HG02885 (cell line): ENCODE results near the gene SLC7A8.
"Not testable (repeated sequence)": the region's sequence is repeated elsewhere in the genome, so short reads cannot be mapped to it uniquely, and the experiment has no call there.

Experiments
- ATAC-seq: cut with Tn5 transposase; IDR thresholded peaks from one replicate; pipeline ENCODE4 v1.9.1; 2021; ENCODE audit warnings: mild to moderate bottlenecking; ENCODE audit not compliant: unreplicated experiment, poor library complexity

The SLC7A8 gene

DNA sequence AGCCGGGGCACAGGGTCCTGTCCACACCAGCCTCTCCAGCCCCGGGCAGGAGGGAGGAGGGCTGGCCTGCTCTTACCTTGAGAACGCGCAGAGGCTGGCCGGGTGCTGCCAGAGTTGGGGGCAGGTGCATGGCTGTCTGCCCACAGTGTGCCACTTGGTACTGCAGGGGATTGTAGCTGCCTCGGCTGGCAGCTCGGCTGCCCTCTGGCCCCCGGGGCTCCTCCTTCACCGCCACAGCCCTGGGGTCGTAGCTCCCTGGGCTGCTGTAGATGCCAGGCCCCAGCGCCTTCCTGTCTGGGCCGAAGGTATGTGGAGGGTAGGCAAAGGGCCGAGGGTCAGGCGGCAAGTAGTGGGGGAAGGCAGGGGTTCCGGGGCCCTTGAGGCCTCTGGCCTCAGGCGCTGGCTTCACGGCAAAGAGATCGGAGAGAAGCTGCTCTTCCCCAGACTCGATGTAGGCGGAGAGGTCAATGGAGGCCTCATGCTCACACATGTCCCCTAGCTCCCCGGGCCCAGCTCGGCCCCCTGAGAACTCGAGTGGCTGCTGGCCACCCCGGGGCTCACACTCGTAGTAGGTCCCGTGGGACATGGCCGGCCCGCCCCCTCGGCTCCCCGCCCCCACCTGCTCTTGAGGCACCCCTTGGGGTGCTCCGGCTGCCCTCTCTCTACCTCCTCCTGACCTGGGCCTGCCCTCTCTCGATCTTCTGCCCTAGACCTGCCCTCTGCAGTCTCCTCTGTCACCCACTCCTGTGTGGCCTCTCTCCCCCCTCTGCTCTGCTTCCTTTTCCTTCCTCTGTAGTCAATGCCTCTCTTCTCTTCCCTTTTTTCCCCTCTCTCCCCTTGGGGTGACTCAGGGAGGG, 64.7 kb downstream of the SLC7A8 start, which contains the start of gene CEBPE:
Gene CEBPE (minus strand): TSS at position 750 of the 857 bp plus-strand sequence. CDS start 164 bp downstream, at position 586.
- no peak for ATAC-seq

DNA sequence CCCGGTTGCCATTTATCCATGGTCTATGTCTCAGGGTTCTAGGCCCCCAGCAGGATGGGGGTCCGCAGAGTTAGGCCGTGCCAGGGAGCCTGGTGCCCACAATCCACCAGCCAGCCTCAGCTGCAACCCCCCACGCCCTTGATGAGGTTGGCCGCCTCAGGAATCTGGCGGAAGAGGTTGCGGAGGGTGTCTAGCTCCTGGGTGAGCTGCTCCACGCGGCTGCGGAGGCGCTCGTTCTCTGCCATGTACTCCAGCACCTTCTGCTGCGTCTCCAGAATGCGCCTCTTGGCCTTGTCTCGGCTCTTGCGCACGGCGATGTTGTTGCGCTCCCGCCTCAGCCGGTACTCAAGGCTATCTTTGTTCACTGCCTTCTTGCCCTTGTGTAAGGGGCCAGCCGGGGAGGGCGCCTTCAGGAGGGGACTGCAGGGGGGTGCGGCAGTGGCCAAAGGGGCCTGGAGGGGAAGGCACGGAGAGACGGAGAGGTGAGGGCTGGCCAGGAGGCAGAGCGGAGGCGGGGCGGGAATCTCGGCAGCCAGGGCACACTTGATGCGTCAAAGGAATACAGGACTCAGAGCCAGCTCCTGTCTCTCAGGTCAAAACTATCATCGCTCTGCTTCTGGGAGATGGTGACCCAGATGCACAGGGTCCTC, 66.0 kb downstream of the SLC7A8 start:
- ATAC-seq, result no peak

DNA sequence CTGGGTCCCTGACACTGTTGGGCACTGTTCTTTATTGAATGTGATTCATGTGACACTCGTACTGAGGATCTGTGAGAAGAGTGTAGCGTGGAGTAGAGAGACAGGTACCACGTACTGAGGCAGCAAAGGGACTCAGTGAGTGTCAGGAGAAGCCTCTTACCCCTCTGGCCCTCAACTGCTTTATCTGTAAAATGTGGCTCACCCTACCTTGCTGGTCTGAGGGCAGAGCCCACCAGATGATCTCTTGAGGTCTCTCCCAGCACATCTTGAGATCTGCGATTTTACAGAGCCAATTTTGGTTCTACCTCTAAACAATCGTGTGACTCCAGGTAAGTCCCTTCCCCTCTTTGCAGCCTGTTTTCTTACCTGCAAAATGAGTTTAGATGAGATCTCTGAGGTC, 67.5 kb downstream of the SLC7A8 start:
- no peak for ATAC-seq

DNA sequence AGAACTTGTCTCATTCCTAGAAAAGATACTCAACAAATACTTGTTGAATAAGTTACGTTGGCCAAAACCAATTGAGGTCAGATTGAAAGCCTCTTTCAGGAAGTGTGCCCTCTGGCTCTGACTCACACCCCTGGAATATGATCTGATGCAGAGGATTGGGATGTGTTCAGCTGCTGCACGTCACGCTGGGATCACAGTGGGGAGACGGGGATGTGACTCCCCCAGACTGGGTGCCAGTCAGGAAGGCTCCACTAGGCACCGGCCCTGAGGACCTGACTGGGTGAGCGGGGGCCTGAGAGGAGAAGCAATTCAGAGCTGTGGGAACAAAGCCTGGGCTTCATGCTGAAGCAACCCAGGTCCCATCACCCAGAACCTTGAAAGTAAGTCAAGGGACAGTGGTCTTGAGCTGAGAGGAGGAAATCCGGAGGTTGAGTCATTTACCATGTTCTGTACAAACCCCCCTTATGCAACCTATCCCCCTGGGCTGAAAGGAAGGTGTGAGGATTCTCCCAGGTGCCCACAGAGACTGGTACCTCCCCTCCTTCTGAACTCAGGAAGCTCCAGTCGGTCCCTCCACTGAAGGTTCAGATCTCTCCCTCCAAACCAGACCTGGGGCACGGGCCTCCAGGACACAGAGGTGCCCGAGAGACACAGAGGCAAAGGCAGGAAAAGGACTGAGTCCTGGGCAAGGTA, 68.3 kb downstream of the SLC7A8 start:
- no peak for ATAC-seq

DNA sequence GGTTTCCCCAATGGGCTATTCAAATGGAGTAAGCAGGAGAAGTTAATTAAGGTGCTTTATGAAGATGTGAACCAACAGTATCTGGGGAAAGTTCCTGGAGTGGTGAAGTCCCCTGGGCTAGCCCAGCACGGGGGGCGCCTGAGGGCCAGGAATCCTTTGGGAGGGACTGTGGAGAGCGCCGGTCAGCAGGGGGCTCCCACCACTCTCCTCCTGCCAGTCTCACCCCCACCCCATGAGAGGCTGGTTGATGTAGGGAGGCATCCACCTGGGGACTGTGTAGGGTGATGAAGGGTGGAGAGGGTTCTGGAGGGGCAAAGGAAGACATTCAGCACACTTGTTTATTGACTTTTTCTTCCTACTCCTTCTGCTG, 68.8 kb downstream of the SLC7A8 start:
- ATAC-seq, result no peak

DNA sequence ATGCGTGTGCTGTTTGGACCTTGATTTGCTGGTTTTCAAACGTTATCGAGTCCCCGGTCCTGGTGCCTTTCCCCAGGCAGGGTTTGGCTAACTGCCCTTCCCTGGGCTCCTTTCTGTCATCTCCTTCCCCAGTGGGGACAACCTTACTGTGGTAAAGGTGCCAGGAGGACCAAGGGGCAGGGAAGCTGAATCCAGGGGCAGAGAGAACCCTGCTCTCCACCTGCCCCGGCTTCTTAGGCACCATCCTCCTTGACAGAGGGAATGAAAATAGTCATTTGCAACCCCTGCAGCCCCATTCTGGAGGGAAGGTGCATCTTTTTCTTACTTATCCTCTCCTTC, 69.4 kb downstream of the SLC7A8 start:
- no peak for ATAC-seq

DNA sequence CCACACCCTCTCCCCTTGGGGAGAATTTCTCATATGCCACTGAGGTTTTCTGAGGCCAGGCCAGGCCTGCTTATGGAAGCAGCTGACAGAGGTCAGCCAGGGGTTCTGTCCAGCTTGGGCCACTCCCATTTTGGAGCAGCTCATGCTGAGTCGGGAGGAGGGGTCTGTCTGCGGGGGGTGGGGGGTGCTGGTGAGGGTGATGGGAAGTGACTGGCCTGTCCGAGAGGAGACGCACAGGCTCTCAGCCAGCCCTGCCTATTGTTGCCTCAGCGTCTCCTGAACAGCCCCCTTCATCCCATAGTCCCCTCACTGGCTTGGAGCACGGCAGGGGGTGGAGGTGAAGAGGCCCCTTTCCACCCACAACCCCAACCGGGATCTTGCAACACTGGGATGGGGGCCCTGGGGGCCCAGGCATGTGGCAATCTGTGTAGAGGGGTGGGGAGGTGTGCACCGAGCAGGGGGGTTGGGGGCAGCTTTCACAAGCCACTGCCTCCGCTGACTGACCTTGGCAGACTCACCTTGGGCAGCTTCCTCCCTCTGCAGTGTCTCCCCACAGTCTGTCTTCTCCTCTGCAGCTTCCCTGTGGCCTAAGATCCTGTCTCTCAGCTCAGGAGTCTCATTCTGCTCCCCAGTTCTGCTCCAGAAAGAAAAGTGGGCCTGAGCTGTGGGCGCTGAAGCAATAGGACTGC, 69.9 kb downstream of the SLC7A8 start:
- ATAC-seq, result no peak

DNA sequence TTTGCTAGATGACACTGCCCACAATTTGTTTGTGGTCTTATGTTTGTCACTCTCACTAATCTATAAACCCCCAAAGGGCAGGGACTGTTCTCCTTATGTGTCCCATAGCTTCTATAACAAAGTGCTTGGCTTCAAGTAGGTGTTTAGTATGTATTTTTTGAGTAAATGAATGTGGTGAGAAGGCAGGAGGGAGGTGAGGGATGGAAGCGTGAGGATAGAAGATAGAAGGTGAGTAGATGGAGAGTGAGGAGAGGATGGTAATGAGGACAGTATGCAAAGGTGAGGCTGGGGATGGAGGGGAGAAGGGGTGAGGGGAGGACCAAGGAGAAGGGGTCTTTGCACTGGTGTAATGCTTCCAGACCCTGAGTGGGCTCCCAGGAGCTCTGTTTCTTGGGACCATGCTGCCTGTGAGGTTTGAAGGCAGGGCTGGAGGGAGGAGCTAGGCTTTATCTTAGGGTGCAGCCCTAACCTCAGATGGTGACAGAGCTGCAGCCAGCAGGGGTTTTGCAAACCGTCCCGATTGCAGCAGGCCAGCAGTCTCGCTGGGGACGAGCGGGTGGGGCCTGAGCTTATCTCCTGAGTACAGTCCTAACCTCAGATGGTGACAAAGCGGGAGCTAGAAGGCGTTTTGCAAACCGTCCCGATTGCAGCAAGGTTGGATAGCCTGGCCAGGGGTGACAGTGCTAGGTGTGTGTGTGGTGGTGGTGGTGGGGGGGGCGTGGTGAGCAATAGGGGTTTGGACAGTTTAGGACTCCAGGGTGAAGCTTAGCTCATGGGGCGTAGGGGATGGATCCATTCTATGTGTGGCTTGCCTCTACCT, 70.9 kb downstream of the SLC7A8 start:
- no peak for ATAC-seq

DNA sequence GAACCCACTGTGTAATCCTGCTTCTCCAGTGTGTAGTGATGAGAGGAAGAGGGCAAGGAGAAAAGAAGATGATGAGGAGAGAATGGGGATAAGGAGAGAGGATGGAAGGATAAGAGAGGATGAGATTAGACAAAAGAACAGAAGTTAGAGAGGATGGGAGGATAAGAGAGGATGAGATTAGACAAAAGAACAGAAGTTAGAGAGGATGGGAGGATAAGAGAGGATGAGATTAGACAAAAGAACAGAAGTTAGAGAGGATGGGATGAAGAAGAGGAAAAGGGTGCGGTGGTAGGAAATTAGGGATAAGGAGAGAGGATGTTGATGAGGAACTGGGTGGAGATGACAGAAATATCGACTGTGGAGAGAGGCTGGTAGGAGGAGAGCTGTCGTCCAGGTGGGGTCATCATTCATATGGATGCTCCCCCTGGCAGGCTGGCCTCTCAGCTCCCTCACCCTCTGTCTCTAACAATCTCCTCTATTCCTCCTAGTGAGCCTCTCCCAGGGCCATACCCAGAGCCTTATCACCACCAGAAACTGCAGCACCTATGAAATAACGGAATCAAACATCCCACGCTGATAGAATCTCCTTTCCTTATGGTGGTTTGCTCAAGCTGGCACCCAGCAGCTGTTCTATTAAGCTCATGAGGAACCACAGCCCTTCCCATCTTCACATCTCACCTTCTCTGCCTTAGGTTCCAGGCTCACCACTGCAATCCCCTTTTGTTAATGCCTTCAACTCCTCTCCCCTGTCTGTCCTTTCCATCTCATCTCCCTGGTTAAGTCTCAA, 72.7 kb downstream of the SLC7A8 start:
- no peak for ATAC-seq

DNA sequence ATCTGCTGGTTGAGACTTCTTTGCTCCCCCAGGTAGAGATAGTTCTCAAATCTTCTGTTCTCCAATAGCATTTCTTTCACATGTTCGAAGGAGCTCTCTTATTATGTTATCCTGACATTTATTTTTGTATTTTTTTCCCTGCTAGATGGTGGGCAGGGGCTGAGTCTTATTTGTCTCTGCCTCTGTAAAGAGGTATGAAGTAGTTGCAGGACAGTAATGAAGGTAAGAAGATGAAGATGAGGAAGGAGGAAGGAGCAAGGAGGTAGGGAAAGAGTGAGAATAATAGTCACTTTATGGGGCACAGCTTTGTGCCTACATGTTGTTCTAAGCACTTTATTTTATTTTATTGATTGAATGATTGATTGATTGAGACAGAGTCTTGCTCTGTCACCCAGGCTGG, 73.7 kb downstream of the SLC7A8 start:
- no peak for ATAC-seq

DNA sequence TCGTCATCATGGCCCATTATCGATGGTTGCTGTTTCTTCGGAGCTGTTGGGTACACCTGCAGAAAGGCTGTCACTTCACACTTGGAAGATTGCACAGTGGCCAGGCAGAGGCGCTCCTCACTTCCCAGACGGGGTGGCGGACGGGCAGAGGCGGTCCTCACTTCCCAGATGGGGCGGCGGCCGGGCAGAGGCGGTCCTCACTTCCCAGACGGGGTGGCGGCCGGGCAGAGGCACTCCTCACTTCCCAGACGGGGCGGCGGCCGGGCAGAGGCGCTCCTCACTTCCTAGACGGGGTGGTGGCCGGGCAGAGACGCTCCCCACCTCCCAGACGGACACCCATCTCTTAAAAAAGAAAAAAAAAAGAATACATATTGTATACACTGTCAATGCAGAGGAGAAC, 75.3 kb downstream of the SLC7A8 start:
- ATAC-seq, result not testable (repeated sequence)

DNA sequence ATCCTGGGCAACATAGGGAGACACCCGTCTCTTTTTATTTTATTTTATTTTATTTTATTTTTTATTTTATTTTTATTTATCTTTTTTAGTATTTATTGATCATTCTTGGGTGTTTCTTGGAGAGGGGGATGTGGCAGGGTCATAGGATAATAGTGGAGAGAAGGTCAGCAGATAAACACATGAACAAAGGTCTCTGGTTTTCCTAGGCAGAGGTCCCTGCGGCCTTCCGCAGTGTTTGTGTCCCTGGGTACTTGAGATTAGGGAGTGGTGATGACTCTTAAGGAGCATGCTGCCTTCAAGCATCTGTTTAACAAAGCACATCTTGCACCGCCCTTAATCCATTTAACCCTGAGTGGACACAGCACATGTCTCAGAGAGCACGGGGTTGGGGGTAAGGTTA, 75.8 kb downstream of the SLC7A8 start:
- not testable (repeated sequence) for ATAC-seq

DNA sequence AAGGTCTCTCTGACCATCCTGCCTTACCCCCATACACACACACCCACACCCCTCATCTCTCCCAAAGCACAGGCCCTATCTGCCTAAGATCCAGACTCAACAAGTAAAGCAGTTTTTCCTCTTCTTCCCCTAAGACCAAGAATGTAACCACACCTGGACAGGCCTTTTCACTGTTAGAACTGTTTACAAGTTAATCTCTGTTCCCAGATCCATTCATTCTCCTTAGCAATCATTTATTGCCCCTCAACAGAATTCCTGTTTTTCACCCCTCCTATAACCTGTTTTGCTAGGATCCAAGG, 76.8 kb downstream of the SLC7A8 start:
- ATAC-seq, result no peak

DNA sequence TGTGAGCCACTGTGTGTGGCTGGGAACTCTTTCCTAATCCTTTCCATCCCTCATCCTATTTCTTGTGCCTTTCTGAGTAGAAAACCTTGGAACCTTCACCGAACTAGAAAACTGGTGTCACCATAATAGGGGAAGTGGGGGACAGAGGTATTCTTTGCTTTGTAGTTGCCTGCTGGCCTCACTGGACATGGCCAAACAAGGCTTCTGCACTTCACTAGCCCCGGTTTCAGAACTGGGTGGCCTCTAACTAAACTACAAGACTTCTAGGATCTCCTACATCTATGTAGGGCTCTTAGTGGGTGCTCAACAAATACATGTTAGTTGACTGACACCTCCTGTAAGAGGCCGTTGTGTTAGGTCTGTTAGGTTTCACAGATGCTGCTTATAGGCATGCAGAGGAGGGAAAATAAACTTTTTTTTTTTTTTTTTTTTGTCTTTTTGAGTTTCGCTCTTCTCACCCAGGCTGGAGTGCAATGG, 78.1 kb downstream of the SLC7A8 start:
- ATAC-seq, result no peak

DNA sequence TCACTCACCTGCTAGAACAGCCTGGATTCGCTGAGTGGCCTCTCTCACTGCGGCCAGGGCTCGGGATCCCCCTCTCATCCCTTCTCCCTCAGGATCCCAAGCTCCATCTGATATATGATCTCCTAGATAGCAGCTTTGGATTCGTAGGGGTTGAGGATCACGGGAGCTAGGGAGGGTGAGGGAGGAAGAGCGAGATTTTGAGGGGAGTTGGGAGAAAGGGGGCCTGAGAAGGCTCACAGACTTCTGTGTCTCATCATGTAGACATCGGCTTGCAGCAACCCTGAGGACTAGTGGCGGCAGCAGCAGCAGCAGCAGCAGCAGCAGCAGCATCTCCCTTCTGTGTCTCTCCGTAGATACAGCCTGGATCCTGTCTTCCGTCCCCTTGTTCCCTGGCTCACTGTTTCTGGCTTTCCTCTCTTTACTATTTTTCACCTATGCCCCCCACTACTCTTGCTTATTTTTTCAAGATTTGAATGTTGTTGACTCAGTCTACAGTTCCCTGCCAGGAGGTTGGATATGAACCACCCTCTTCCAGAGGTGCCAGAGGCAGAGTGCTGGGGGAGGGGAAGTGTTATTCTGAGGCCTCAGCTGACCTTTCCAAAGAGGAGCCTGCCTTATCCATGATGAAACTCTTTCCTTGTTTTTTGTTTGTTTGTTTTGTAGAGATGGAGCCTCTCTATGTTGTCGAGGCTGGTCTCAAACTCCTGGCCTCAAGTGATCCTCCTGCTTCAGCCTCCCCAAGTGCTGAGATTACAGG, 78.7 kb downstream of the SLC7A8 start, which contains the start of gene CIROP:
Gene CIROP (minus strand): TSS at position 399 of the 757 bp plus-strand sequence. CDS start 69 bp downstream, at position 330.
- no peak for ATAC-seq

DNA sequence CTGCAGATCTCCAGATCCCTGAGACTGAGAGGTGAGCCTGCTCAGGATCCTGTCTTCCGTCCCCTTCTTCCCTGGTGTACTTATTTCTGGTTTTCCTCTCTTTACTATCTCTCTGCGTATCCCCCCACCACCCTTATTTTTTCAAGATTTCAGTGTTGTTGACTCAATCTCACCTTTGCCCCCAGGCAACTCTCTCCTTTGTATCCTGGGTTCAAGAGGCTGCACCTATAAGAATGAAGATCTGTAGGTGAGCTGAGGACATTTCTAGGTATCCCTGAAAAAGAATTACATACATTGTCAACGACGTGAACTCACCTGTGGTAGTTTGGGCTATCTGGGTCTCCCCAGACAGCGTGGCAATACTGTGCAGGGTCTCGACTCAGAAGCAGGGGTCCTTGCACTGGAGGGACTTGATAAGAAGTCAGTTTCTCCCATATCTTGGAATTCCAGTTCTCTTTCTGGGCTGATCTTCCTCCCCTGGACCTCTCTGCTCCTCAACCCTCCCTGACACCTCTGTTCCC, 79.3 kb downstream of the SLC7A8 start:
- no peak for ATAC-seq

DNA sequence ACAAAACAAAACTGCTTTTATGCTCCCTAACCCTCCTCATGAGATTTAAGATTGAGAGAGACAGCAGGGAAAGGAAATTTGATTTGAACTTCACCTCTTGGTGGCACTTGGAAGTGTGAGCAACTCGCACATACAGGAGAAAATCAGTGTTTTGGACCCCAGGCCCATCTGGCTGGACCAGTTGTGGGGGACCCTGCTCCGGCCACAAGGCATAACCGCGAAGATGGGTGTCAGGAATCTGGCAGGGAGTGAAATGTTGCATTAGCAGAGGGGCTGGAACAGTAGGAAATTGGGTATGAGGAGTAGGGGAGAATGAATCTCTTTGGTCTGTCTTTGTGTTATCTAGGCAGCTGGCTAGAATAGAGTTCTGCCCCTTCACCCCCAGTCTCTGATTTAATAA, 79.9 kb downstream of the SLC7A8 start:
- no peak for ATAC-seq

DNA sequence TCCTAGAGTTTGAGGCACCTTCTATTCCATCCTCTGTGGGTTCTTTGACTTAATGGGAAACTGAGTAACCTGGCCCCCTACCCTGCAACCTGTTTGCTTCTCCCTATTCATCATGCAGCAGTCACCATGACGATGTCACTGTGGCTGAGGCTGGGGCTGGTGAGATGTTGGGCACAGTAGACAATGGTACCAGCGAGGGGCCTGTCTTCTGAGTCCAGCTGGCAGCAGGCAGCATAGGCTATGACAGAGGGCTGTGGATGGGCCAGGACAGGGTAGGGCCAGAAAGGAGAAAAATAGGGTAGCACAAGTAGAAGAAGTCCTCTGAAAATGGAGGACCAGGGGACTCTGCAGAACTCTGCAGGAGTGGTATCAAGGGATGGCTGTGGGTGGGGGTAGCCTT, 80.7 kb downstream of the SLC7A8 start:
- no peak for ATAC-seq
